GM18526 (cell line): Measurements from ENCODE around the gene ECI2.

Source experiments
- POLR2A ChIP-seq: IDR thresholded peaks from 3 replicates; pipeline ENCODE4 v1.6.1; 2011; ENCODE audit not compliant: insufficient read length; ENCODE audit errors: extremely low read depth

Gene ECI2

GRCh38 chr6:4162370-4162769, 27.0 kb upstream of the ECI2 start:
- TF ChIP-seq POLR2A, result no peak

- no peak for TF ChIP-seq POLR2A
Measured at GRCh38 chr6:4159491-4159890, 24.1 kb upstream of the ECI2 start.

DNA sequence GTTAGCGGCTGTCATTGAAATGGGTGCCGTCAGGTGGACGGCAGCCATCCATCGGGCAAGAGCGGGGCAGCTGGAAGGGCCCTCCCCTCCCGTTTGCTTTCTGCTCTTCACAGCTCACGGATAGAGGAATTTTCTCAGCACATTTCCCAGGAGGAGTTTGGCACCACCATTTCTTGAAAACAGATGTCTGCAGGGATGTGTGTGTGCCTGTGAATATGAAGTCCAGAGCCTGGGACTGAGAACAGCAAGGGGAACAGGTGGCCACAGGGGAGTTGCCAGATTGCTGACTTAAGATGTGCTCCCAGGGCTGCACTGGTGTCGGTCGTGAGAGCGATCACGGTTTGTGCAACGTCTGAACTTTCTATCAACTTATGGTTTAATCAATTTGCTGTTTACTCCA, 22.1 kb upstream of the ECI2 start:
- TF ChIP-seq POLR2A, result no peak

DNA sequence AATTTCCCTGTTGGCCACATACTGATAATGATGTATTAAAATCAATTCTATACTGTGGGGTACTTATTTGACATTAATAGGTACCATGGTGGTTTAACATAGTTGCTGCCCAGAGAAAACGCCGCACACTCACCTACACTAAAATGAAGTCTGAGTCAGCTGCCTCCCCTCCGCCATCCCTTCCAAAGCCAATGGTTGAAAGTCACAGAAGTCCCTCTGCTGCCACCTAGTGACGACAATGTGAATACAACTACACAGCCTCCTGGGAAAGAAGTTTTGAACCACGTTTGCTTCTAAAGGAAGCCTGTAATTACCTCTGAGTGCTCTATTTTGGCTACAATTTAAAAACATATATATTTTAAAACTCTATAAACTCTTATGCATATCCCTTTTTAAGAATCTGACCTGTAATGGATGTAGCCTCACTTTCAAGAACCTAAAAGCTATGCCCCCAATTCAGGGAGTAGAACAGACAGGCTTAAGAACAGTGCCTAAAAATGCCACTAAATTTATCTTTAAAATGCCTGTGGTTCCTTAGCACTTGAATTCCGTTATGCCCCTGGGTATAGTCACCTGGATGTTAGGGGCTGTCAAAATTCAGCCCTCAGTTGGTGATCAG, 20.6 kb upstream of the ECI2 start:
- TF ChIP-seq POLR2A, result no peak

DNA sequence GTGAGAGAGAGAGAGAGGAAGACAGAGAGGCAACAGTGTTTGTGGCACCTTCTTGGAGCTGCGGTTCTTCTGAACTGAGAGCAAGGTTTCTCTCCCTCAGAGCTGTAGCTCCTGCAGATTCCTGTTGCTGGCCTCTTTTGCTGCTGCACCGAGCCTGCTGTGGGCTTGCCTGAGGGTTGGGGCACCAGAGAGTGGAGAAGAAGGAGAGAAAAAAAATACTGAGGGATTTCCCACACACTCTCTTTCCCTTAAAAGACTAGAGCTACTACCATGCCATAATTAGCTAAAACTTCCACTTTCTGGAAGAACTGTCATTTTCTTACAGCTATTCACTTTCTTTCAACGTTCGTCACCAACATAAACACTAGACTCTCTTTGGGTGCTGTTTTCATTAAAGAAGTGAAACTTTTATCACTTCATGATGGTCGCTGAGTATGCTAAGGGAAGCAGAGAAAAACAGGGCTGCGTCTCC, 18.2 kb upstream of the ECI2 start:
- no peak for TF ChIP-seq POLR2A

DNA sequence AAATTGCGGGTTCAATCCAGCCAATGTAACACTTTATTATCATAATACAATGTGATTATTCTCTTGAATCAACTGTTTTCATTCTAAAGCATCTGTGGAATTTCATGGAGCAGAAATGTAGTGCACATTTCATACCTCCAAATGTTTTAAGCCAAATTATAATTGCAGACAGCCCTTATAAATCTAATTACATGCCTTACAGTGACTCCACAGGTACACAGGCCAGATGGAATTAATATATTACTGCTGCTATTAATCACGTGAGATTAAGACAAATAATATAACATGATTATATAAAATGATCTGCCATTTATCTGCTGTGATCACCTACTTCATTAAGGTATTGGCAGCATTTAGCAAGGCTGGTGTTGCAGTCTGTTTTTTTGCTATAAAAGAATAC, 9.7 kb upstream of the ECI2 start:
- TF ChIP-seq POLR2A, result no peak

DNA sequence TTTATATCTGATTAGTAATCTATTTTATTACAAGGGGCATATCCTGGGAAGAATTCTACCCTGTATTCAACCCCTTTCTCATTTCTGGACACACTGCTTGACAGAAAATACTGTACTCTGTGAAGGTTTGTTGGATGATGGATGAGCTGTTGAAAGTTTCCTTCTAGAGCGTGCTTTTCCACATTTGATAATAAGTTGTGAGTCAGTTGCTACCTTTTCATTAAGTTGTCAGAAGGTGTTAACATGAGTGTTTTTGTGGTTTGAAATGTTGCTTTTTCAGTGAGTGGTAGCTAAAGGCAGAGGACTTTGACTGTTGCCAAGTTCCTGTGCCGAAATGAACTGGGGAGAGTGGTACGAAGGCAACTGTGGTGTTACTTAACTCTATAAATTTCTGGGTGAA, 3.9 kb upstream of the ECI2 start:
- no peak for TF ChIP-seq POLR2A

DNA sequence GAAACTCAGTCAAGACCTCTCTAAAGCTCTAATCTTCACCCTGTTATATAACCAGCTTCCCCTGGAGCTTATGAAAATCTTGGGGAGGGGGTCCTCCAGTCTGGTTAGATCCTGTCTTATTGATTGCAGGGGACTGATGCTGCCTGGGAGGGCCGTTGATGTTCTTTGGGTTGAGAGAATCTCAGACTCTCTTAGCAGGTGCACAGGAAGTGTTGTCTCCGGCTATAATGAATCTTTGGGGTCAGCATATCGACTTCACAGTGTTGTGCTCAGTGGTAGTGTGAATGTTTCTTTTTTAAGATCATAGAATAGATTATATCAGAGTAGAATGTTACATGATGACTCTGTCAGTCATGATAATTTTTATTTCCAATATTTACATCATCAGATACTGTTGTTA, 2.8 kb upstream of the ECI2 start:
- TF ChIP-seq POLR2A, result no peak

GRCh38 chr6:4136354-4136831, 1.0 kb upstream of the ECI2 start:
- TF ChIP-seq POLR2A, result no peak

DNA sequence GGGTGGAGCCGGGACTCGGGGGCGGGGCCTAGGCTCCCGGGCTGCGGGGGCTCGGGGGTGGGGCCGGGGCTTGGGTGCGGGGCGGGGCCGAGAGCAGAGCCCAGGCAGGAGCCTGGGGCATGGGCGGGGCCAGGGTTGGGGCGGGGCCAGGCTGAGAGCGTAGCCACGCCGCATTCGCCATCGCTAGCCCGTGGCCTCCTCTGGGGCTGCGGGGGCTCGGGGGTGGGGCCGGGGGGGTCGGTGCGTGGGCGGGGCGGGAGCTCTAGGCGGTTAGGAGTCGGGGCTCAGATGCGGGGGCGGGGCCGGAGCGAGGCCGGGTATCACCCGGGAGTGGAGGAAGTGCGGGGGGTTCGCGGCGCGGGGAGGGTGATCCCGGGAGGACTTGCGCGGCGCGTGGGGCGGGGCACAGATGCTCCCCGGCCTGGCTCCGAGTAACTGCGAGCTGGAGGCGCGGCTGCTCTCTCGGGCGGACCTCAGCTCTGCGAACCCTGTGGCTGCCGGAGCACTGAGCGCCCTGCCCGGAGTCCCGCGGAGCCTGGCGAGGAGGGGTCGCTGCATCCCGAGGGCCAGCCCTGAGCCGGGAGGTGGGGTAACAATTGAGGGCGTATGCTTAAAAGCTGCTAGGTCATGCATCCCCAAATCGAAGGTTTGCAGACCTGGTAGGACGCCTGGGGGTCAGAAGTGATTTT, 434 bp upstream of the ECI2 start:
- peak; percentile 43 for TF ChIP-seq POLR2A

DNA sequence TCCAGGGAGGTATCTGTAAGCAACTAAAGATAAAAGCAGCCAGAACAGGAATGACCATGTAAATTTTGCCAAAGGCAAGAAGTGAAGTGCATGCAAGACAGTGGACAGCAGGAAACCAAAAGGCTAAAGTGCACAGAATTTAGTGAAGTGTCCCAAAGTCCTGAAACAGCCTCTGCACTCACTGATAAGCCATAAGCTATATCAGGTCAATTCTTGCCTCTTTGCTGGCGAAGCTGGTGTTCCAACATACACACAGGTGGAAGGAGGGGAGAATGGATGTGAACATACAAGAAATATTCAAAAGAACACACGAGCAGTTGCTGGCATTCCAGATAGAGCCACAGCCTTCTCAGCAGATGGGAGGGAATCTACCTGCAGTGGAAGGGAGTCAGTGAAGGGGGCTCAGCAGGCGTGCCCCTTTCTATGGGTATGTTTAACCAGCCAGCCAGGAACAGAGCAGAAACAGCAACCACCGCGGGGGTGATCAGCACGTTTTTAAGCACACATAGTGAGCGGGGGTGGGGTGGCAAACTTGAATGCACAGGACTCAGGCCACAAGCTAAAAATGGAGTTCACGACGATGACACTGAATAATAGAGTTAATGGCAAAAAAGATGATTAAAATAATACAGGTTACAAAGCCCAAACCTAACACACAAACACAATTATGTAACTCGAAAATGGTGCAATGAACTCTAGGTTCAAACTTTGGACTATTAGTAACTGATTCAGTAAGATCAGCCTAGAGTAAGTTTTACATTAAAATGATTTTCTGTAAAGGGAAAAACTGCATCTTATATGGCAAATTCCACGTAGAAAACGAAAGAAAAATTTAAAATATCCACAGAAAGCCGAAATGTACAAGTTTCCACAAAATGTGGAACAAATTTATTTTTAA, 1.2 kb downstream of the ECI2 start:
- TF ChIP-seq POLR2A, result no peak

DNA sequence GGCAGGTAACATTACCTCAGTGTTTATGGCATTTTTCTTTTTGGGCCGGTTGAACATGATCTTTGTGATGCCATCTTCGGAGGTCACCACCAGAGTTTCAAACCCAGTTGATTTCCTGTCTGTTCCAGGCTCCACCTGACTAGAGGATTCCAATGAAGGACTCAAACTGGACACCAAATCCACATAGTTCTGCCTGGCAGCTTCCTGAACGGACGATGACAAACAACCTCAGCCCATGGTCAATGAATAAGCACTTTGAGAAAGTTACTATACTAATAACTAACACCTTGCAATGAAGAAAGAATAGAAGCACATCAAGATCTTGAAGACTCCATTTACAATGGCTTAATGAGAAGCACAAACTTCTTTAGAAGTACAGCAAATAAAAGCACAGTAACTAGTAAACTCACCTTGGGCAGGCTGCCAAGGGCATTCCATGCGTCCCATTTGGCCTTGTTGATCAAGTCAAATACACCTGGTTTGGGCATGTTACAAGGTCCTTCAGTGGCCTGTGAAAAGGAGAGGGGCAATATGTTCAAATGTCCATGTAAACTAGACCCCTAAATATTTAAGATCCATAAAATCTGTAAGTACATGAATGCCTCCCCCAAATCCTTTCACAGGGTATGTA, 4.9 kb downstream of the ECI2 start:
- no peak for TF ChIP-seq POLR2A

DNA sequence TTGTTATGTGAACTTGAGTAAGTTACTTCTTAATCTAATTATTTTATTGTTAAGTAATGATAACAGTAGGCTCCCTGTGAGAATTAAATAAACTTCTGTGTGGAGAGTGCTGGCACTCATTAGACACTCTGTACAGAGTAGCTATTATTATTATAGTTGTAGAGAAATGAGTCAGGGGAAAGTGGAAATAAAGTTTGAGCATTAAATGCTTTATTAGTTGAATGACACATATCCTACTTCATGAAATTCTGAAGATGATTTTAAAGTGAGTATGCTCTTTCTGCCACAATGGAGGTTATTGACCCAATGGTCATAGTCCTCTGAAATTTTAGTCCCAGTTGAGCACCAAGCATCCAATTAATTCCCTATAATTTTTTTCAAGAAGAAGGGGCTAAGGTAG, 5.9 kb downstream of the ECI2 start:
- TF ChIP-seq POLR2A, result no peak

DNA sequence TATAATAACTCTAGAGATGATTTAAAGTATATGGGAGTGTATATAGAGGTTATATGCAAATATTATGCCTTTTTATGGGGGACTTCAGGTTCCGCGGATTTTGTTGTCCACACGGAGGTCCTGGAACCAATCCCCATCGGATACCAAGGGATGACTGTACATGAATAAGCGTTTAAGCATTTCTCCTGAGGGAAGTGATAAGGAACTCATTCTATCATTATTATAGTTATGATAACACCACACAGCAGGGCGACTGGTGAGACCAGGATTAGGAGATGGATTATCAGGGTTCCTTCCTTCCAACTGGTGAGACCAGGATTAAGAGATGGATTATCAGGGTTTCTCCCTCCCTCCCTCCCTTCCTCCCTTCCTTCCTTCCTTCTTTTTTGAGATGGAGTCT, 6.6 kb downstream of the ECI2 start:
- TF ChIP-seq POLR2A, result no peak

- TF ChIP-seq POLR2A, result no peak
Measured at GRCh38 chr6:4128072-4128471, 7.3 kb downstream of the ECI2 start.
